Esophagus (tissue), 2 donors: ENCODE results near the gene PIP4K2B. TPM values are rescaled to one million over a fixed set of nuclear protein-coding genes. Genes with fewer than 3 reads are reported as not detected.
A peak's percentile ranks its signal among the peaks of the same experiment; 100 is the strongest.

Experiments used
- H3K27ac ChIP-seq, 2 donors: one replicate each; pipeline ENCODE4 v1.5.1; 2013; ENCODE audit warnings: low read depth in 2 of 2, mild to moderate bottlenecking in 2 of 2, inconsistent platforms in 1 of 2, low read length in 1 of 2, moderate library complexity in 1 of 2
- H3K27me3 ChIP-seq, 2 donors: one replicate each; pipeline ENCODE4 v1.6.1; 2013; ENCODE audit warnings: low read length in 2 of 2, control low read depth in 1 of 2, mild to moderate bottlenecking in 1 of 2; ENCODE audit not compliant: insufficient read depth in 2 of 2, control insufficient read depth in 1 of 2
- H3K36me3 ChIP-seq, 2 donors: one replicate each; pipeline ENCODE4 v1.6.1; 2013; ENCODE audit warnings: low read length in 1 of 2; ENCODE audit not compliant: control insufficient read depth in 2 of 2, insufficient read depth in 2 of 2
- H3K4me1 ChIP-seq, 2 donors: one replicate each; pipeline ENCODE4 v1.6.1; 2013; ENCODE audit warnings: low read length in 1 of 2; ENCODE audit not compliant: control insufficient read depth in 2 of 2, insufficient read depth in 2 of 2
- H3K4me3 ChIP-seq, 2 donors: one replicate each; pipeline ENCODE4 v1.5.1; 2013; ENCODE audit warnings: low read length in 2 of 2, mild to moderate bottlenecking in 2 of 2, low read depth in 1 of 2, moderate library complexity in 1 of 2
- H3K9me3 ChIP-seq, 2 donors: one replicate each; pipeline ENCODE4 v1.6.1; 2013; ENCODE audit warnings: mild to moderate bottlenecking in 2 of 2, low read depth in 1 of 2, low read length in 1 of 2, moderate library complexity in 1 of 2; ENCODE audit not compliant: control insufficient read depth in 2 of 2, insufficient read depth in 1 of 2
- WGBS, 2 donors: extraction: QIAGEN DNeasy Blood & Tissue Kit; methylation state at CpG; one replicate each; pipeline ENCODE4 v1.1.7; 2013; 5-methylcytosine and 5-hydroxymethylcytosine counted together
- polyA plus RNA-seq, 2 donors: library from polyadenylated mRNA; stranded (reverse); fragments of 200-250 nt; gene quantifications; one replicate each; pipeline ENCODE4 v1.2.3, GENCODE V29; 2013
- donor health status: healthy with polysubstance abuse.
- donor health status: Bipolar disorder and iron deficiency.

PIP4K2B gene
- polyA plus RNA-seq, 2 donors: 7.7 to 11.1 TPM

DNA sequence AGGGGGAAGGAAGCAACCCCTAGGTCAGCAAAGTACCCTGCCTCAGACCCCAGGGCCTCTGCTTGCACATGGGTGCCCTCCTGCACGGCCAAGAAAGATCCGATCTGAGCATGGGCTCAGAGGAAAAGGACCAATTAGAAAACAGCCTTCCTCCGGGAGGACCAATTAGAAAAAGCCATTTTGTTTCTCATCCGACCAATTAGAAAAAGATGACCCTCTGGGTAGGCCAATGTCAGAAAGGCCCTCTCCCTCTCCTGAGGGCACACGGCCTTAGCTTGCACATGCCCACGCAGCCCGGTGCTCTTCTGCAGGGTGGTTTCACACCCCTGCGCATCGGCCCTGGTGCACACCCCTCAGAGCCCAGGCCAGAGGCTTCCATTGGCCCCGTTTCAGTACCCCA, 74.3 kb downstream of the PIP4K2B start:
- no peak overlapping the region for H3K4me3 ChIP-seq
- H3K27me3 ChIP-seq: no peaks in the 10 kb centered on the region
- no peaks in the 10 kb centered on the region for H3K9me3 ChIP-seq
- peaks cover 7 to 24% of the 10 kb centered on the region in 2 donors for H3K36me3 ChIP-seq
- H3K27ac ChIP-seq: no peak overlapping the region
- 74 to 80% methylated on average over 10 of the region's 10 CpGs for WGBS, 2 donors
- H3K4me1 ChIP-seq: peaks cover 2 to 6% of the 10 kb centered on the region in 2 donors

DNA sequence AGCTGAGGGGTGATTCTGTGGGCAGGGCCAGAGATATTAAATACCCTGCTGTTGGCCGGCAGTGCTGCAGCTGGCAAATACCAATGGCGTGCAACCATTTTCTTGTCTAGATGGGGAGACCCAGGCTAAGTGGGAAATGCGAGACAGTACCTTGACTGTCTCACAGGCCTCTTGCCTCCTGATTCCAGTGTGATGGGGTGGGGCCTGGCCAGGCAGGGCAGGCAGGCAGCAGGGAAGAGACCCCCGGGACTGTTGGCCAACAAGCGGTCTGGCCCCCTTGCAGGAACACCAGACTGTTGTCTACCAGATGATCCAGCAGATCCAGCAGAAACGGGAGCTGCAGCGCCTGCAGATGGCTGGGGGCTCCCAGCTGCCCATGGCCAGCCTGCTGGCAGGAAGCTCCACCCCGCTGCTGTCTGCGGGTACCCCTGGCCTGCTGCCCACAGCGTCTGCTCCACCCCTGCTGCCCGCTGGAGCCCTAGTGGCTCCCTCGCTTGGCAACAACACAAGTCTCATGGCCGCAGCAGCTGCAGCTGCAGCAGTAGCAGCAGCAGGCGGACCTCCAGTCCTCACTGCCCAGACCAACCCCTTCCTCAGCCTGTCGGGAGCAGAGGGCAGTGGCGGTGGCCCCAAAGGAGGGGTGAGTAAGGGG, 74.9 kb downstream of the PIP4K2B start:
- Histone ChIP-seq H3K4me3 (no peak overlapping the region), H3K36me3 (peaks cover 7 to 29% of the 10 kb centered on the region in 2 donors), H3K27me3 (no peaks in the 10 kb centered on the region), H3K9me3 (no peaks in the 10 kb centered on the region), H3K4me1 (peaks cover 2 to 6% of the 10 kb centered on the region in 2 donors), H3K27ac (no peak overlapping the region)
- 56 to 65% methylated on average over 16 of the region's 16 CpGs for WGBS, 2 donors

GRCh38 chr17:38721802-38722201, 77.6 kb downstream of the PIP4K2B start:
- Histone ChIP-seq H3K27me3 (no peaks in the 10 kb centered on the region), H3K27ac (no peak overlapping the region), H3K36me3 (peaks cover 8 to 37% of the 10 kb centered on the region in 2 donors), H3K9me3 (no peaks in the 10 kb centered on the region), H3K4me1 (peaks cover 2% of the 10 kb centered on the region in 2 donors), H3K4me3 (no peak overlapping the region)
- 84 to 89% methylated on average over 10 to 16 of the region's 16 CpGs for whole genome bisulfite sequencing, 2 donors

DNA sequence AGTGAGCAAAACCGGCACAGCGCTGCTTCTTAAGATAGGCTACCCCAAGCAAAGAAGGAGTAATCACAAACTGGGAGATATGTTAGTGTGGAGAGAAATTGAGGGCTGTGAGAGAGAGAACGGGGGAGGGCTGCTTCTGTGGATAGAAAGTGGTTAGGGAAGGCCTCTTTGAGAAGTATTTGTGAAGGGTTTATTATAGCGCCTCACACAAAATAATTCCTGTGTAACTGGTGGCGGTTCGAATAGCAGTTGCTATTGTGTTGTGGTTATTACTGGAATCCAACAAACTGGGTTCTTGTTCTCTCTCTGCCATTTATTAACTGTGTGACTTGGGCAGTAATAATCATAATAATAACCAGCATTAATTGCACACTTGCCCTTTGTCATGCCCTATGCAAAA, 78.4 kb downstream of the PIP4K2B start:
- H3K4me1 ChIP-seq: peaks cover 0 to 2% of the 10 kb centered on the region in 2 donors
- H3K9me3 ChIP-seq: no peaks in the 10 kb centered on the region
- no peak overlapping the region for H3K4me3 ChIP-seq
- peaks cover 14 to 44% of the 10 kb centered on the region in 2 donors for H3K36me3 ChIP-seq
- H3K27me3 ChIP-seq: no peaks in the 10 kb centered on the region
- 86 to 88% methylated on average over 6 of the region's 6 CpGs for WGBS, 2 donors
- H3K27ac ChIP-seq: no peak overlapping the region

GRCh38 chr17:38719943-38720641, 79.3 kb downstream of the PIP4K2B start:
- Histone ChIP-seq H3K9me3 (no peaks in the 10 kb centered on the region), H3K4me3 (no peak overlapping the region), H3K27ac (no peak overlapping the region), H3K36me3 (peaks cover 18 to 51% of the 10 kb centered on the region in 2 donors), H3K4me1 (peaks cover 0 to under 1% of the 10 kb centered on the region in 2 donors), H3K27me3 (no peaks in the 10 kb centered on the region)
- WGBS, 2 donors: 72 to 77% methylated on average over 38 to 39 of the region's 39 CpGs

DNA sequence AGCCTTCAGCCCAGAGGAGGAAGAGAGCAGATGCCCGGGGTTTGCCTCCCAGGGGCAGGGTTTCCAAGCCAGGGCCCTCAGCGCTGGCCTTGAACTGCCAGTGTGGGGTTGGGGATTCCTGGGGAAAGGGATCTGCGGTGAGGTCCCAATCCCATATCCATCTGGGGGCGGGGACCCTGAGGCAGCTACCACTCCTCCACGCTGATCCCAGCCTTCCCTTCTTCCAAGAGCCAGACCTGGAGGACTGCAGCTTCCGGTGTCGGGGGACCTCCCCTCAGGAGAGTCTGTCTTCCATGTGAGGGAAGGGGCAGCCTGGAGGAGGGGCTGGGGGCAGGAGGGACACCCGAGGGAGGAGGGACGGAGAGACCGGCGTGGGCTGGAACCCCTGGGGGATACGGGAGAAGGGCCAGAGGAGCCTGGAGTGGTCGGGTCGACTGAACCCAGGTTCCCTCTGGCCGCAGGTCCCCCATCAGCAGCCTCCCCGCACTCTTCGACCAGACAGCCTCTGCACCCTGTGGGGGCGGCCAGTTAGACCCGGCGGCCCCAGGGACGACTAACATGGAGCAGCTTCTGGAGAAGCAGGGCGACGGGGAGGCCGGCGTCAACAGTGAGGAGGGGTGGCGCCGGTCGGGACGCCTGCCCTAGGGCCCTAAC, 79.9 kb downstream of the PIP4K2B start:
- Histone ChIP-seq H3K27me3 (no peaks in the 10 kb centered on the region), H3K4me1 (no peaks in the 10 kb centered on the region), H3K27ac (peak overlapping the region in 1 of 2 donors; percentile 26), H3K36me3 (peaks cover 18 to 47% of the 10 kb centered on the region in 2 donors), H3K4me3 (no peak overlapping the region), H3K9me3 (no peaks in the 10 kb centered on the region)
- WGBS, 2 donors: 87 to 89% methylated on average over 29 of the region's 29 CpGs

DNA sequence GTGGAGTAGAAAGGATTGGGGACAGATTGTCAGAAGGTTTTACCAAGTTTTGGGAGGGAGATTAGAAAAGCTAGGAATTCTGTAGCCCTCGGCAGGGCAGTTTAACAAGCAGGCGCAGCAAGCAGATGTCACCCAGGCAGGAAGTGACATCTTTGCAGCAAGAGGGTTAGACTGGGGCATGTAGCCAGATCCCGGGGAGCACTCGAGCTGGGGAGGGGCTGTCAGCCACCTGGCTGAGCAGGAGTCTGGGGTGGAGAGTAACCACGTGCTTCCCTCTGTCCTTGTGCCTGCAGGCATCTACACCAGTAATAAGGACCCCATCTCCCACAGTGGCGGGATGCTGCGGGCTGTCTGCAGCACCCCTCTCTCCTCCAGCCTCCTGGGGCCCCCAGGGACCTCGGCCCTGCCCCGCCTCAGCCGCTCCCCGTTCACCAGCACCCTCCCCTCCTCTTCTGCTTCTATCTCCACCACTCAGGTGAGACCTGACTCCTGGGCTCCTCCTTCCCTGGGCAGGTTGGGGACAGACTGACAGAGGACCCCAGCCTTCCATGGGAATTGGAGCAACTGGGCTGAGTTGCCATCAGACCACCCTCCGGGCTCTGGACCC, 82.1 kb downstream of the PIP4K2B start:
- H3K4me1 ChIP-seq: no peaks in the 10 kb centered on the region
- 76 to 83% methylated on average over 8 to 12 of the region's 12 CpGs for WGBS, 2 donors
- no peaks in the 10 kb centered on the region for H3K27me3 ChIP-seq
- H3K36me3 ChIP-seq: peaks cover 15 to 60% of the 10 kb centered on the region in 2 donors
- H3K9me3 ChIP-seq: no peaks in the 10 kb centered on the region
- no peak overlapping the region for H3K4me3 ChIP-seq
- no peak overlapping the region for H3K27ac ChIP-seq

GRCh38 chr17:38716368-38717005, 82.9 kb downstream of the PIP4K2B start:
- Histone ChIP-seq H3K4me3 (no peak overlapping the region), H3K4me1 (no peaks in the 10 kb centered on the region), H3K27me3 (no peaks in the 10 kb centered on the region), H3K36me3 (peaks cover 23 to 62% of the 10 kb centered on the region in 2 donors), H3K9me3 (no peaks in the 10 kb centered on the region), H3K27ac (no peak overlapping the region)
- 93 to 94% methylated on average over 18 of the region's 18 CpGs for WGBS, 2 donors
